IPS-20b (cell line): Measurements from ENCODE around the gene MFAP3L.
"Not testable (repeated sequence)": the region's sequence is repeated elsewhere in the genome, so short reads cannot be mapped to it uniquely, and the experiment has no call there.

Experiments used
- H3K27ac ChIP-seq: one replicate; pipeline ENCODE4 v1.5.1; 2013; ENCODE audit warnings: low read length
- H3K27me3 ChIP-seq: 2 replicates; pipeline ENCODE4 v1.6.1; 2013; ENCODE audit warnings: mild to moderate bottlenecking, low read length, inconsistent platforms; ENCODE audit not compliant: insufficient read depth
- H3K36me3 ChIP-seq: 2 replicates; pipeline ENCODE4 v1.6.1; 2013; ENCODE audit warnings: low read depth, mild to moderate bottlenecking, inconsistent platforms, low read length, moderate library complexity; ENCODE audit not compliant: insufficient read depth
- H3K4me1 ChIP-seq: 2 replicates; pipeline ENCODE4 v1.6.1; 2013; ENCODE audit warnings: mild to moderate bottlenecking, control low read depth, inconsistent platforms, low read length, moderate library complexity; ENCODE audit not compliant: insufficient read depth
- H3K4me3 ChIP-seq: 2 replicates; pipeline ENCODE4 v1.5.1; 2013; ENCODE audit warnings: mild to moderate bottlenecking, low read length, inconsistent platforms
- H3K9ac ChIP-seq: 2 replicates; pipeline ENCODE4 v1.6.1; 2013; ENCODE audit warnings: low read depth, mild to moderate bottlenecking, inconsistent platforms, low read length, moderate library complexity
- H3K9me3 ChIP-seq: 2 replicates; pipeline ENCODE4 v1.6.1; 2013; ENCODE audit warnings: mild to moderate bottlenecking, low read depth, low read length, inconsistent platforms; ENCODE audit not compliant: insufficient read depth

MFAP3L gene

DNA sequence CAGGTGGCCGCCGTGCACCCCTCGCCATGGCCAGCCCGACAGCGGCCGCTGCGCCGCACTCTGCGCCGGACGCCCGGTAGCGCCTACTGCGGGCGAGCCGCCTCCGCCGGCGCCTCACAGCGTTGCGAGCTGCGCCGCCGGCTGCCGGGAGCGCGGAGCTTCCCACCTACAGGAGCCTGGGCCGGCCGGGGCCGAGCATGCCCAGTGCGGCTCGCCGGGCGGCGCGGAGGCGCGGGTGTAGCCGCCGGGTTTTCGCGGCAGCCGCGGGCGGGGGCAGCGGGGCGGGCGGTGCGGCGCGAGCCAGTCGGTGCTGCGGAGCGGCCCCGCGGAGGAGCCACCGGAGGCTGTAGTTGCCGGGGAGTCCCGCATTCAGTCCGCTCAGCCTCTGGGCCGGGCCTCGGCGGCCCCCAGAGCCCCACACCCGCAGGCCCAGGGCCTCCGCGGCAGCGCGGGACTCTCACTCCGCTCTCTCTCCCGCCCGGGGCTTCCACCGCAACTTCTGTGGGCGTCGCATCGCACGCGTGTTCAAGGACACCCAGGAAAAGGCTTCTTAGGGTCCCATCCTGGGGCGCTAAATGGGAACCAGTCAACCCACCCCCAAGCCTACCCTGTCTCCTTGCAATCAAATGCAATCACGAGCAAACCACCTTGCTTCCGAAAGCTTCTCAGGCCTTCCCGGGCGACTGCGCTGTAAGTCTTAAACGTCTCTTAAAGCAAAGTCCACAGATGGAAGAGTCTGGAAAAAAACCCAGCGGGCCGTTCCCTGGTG, at the start of gene MFAP3L:
Gene MFAP3L (minus strand): TSS at position 143 of the 769 bp plus-strand sequence. CDS start 20,518 bp downstream, outside the sequence.
- peaks cover 48% of the 10 kb centered on the region for H3K27me3 ChIP-seq
- H3K9ac ChIP-seq = peak within 1 kb of the TSS; percentile 85

DNA sequence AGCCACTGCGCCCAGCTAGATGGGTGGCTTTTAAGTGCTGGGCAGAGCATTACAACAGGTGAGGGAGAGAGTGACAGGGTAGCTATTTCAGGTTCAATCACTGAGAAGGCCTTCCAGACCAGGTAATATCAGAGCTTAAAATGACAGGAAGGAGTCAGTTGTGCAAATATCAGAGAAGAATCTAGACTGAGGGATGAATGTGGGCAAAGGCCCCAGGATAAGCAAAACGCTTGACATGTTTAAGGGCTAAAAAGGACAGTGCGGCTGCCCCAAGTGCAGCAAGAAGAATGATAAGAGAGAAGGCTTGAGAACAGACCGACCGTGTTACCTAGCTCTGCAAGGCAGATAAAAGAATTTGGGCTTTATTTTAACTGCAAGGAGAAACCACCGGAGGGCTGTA, 45.0 kb upstream of the MFAP3L start:
- no peak overlapping the region for H3K27ac ChIP-seq
- H3K36me3 ChIP-seq = peaks cover 76% of the 10 kb centered on the region
- H3K4me3 ChIP-seq = no peak overlapping the region
- H3K27me3 ChIP-seq = no peaks in the 10 kb centered on the region
- no peaks in the 10 kb centered on the region for H3K9me3 ChIP-seq
- peaks cover 10% of the 10 kb centered on the region for H3K4me1 ChIP-seq
- no peak overlapping the region for H3K9ac ChIP-seq

More for the DNA sequence above, at the start of gene MFAP3L:
- Histone ChIP-seq H3K4me3 (peak within 1 kb of the TSS; percentile 92), H3K36me3 (no peaks in the 10 kb centered on the region), H3K4me1 (0 out of 2 replicates have a peak, but pooled peaks cover 2% of the 10 kb centered on the region), H3K9me3 (no peaks in the 10 kb centered on the region), H3K27ac (peak within 1 kb of the TSS; percentile 12)

DNA sequence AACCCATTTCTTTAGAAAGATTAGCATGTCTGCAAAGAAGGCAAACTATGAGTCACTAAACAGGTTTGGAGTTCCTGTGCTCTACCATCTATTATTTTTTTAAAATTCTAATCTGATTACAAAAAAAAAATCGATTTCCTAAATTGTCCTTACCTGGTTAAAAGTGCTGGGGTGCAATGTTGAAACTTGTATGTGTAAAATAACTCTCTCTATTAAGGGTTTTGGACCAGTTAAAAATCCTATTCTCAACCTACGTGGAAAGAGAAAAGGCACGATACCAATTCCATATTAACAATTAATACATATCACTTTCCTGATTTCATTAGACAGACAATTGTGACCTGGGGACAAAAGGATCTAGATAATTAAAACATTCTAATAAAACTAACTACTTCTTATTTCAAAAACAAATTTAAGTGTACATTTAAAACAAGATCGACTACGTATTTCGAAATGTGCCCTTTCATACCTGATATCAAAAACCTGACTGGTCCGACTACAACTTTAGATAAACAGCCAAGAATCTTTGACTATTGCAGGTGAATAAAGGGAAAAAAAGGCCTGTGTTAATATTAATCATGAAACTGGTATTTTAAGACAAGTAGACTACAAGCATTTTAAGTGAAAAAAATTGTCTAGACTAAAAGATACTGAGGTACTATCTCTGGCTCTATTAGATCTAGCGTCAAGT, 42.4 kb upstream of the MFAP3L start:
- no peaks in the 10 kb centered on the region for H3K27me3 ChIP-seq
- no peak overlapping the region for H3K9ac ChIP-seq
- no peaks in the 10 kb centered on the region for H3K9me3 ChIP-seq
- H3K27ac ChIP-seq = no peak overlapping the region
- no peak overlapping the region for H3K4me3 ChIP-seq
- no peaks in the 10 kb centered on the region for H3K4me1 ChIP-seq
- H3K36me3 ChIP-seq = peaks cover 76% of the 10 kb centered on the region

DNA sequence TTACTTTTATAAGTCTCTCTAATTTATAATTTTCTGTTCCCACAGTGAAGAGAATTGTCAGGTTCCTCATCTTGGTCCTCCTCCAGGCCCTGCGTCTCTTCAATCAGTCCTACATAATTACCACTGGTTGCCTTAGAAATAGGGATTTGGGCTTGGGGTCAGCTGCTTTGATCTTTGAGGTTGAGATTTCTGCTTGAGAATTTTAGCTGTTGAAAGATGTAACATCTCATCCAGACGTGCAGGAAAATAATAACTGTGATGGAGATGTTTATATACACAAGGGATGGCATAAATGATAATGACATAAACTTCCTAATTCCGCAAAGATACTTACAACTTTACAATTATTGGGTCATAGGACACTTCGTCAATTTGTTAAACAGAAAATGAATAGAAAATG, 33.2 kb upstream of the MFAP3L start:
- Histone ChIP-seq H3K9me3 (no peaks in the 10 kb centered on the region), H3K36me3 (peaks cover 53% of the 10 kb centered on the region), H3K27ac (no peak overlapping the region), H3K4me1 (peaks cover 2% of the 10 kb centered on the region; the same call in 1 of the 2 replicates), H3K27me3 (no peaks in the 10 kb centered on the region), H3K4me3 (no peak overlapping the region), H3K9ac (no peak overlapping the region)

DNA sequence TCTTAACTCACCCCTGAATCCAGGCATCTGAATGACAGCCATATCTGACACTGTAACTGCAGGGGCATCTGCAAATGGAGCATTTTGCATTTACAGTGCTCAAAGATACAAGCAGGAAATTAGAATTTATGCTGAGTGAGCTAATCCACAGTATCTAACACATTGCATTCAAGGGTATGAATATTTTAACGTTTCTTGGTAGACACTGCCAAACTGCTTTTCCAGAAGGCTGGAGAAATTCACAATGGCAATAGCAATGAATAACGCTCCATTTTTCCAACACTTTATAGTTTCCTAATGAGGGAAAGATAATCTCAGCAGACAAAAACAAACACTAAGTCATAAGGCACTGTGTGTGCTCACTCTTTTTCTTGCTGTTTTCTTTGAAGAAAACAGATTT, 32.6 kb upstream of the MFAP3L start:
- H3K9ac ChIP-seq = no peak overlapping the region
- H3K27me3 ChIP-seq = no peaks in the 10 kb centered on the region
- H3K4me1 ChIP-seq = peaks cover 2% of the 10 kb centered on the region; the same call in 1 of the 2 replicates
- no peak overlapping the region for H3K4me3 ChIP-seq
- H3K27ac ChIP-seq = no peak overlapping the region
- peaks cover 48% of the 10 kb centered on the region for H3K36me3 ChIP-seq
- no peaks in the 10 kb centered on the region for H3K9me3 ChIP-seq

DNA sequence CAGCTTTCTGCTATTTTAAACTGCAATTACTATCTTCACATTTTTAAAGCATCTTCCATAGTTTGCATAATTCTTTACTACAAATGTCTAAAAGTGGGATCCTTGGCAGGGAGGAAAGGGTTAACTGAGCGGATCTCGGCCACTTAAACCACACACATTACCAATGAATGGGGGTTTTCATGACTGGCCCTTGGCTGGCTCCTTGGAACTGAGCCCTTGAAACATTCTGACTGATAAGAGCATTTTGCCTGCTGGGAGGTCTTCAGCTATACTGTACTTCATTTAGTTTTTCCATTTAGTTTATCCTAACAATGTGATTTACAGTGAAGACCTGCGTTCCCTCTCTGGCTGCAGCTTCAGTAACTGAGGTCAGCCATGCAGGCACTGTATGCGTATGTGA, 31.7 kb upstream of the MFAP3L start:
- no peak overlapping the region for H3K9ac ChIP-seq
- H3K9me3 ChIP-seq = no peaks in the 10 kb centered on the region
- H3K36me3 ChIP-seq = peaks cover 40% of the 10 kb centered on the region
- H3K27ac ChIP-seq = no peak overlapping the region
- H3K4me1 ChIP-seq = peaks cover 2% of the 10 kb centered on the region; the same call in 1 of the 2 replicates
- no peak overlapping the region for H3K4me3 ChIP-seq
- no peaks in the 10 kb centered on the region for H3K27me3 ChIP-seq

DNA sequence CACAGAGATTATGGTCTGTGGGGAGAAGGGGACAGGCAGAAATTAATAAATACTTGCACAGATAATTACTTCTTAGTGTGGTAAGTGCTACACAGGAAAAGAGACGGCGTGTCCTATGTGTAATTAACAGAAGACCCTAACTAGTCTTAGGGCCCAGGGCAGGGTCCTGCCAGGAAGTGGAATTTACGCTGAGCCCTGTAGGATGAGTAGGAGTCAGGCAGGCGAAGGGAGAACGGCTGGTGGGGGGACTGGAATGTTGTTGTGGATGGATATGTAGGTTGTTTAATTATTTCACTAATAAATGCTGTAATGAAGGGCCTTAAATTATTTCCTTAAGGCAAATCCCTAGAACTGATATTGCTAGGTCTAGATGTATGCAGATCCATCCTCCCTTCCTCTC, 26.7 kb upstream of the MFAP3L start:
- H3K36me3 ChIP-seq = no peaks in the 10 kb centered on the region; the same call in 1 of the 2 replicates

DNA sequence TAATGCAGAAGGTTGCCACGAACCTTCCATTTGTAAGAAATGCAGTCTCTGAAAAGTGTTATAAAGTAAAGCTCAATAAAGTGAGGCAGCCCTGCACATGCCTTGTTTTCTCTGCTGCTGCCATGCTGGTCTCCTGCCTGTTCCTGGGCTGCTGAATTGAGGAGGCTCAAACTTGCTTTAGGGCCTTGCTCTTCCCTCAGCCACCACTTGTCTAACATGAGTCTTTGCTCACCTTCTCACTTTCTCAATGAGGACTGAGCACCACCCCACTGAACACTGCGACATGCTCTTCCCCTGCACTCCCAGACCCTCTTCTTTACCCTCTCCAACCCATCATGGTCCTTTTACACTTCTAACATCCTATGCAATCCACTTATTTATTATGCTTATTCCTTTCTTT, 25.2 kb upstream of the MFAP3L start:
- H3K4me1 ChIP-seq = no peaks in the 10 kb centered on the region
- no peaks in the 10 kb centered on the region for H3K27me3 ChIP-seq
- no peak overlapping the region for H3K27ac ChIP-seq
- H3K4me3 ChIP-seq = no peak overlapping the region
- H3K9me3 ChIP-seq = no peaks in the 10 kb centered on the region
- no peak overlapping the region for H3K9ac ChIP-seq
- no peaks in the 10 kb centered on the region for H3K36me3 ChIP-seq

More for the DNA sequence above, 26.7 kb upstream of the MFAP3L start:
- Histone ChIP-seq H3K27me3 (no peaks in the 10 kb centered on the region), H3K4me1 (no peaks in the 10 kb centered on the region), H3K4me3 (no peak overlapping the region), H3K9ac (no peak overlapping the region), H3K27ac (peak overlapping the region; percentile 32), H3K9me3 (no peaks in the 10 kb centered on the region)

DNA sequence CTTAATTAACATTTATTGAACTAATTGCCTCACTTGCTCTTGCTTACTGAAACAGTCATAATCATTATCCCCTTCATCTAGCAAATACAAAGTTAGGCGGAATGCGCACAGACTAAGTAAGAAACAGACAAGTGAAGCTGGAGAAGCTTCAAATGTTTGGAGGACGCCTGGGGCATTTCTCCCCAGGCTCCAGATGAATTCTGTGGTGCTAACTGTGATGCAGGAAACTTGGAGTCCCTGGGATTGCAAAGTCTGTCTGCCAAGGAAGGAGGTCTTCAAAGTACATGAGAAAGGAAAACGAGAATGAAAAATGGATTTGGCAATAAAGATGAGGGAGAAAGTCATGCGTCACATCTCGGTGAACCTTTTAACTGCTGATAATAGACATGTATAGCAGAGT, 23.6 kb upstream of the MFAP3L start:
- no peaks in the 10 kb centered on the region for H3K36me3 ChIP-seq
- H3K4me3 ChIP-seq = no peak overlapping the region
- H3K9me3 ChIP-seq = no peaks in the 10 kb centered on the region
- no peak overlapping the region for H3K27ac ChIP-seq
- H3K9ac ChIP-seq = no peak overlapping the region
- no peaks in the 10 kb centered on the region for H3K4me1 ChIP-seq
- no peaks in the 10 kb centered on the region for H3K27me3 ChIP-seq

DNA sequence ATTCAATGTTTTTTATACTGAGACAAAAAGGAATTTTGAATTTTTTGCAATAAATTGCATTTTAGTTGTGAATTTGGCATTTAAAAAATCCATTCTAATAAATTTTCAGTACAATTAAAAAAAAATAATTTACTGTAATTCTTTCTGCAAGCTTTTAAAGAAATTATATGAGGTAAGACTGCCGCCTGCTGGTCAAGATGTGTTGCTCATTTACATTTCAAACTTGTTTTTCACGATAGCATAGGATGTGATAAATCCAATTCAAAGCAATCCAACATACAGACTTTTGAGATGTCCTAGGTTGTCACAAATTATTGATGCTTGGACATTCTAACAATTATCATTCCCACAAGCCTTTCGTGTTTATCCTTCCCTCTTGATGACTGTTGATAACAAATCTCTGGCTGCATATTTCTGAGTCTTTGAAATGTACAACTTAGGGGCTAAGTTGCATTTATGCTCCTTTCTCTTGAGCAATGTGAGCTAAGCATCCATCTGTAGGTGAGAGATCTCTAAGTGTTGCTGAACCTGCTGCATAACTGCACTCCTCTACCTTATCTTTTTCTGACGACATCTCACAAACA, 21.7 kb upstream of the MFAP3L start:
- Histone ChIP-seq H3K9me3 (no peaks in the 10 kb centered on the region), H3K36me3 (no peaks in the 10 kb centered on the region), H3K9ac (no peak overlapping the region), H3K27ac (no peak overlapping the region), H3K4me3 (no peak overlapping the region), H3K27me3 (no peaks in the 10 kb centered on the region), H3K4me1 (no peaks in the 10 kb centered on the region)

DNA sequence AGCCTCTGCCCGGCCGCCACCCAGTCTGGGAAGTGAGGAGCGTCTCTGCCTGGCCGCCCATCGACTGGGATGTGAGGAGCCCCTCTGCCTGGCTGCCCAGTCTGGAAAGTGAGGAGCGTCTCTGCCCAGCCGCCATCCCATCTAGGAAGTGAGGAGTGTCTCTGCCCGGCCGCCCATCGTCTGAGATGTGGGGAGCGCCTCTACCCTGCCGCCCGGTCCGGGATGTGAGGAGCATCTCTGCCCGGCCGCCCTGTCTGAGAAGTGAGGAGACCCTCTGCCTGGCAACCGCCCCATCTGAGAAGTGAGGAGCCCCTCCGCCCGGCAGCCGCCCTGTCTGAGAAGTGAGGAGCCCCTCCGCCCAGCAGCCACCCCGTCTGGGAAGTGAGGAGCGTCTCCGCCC, 20.0 kb upstream of the MFAP3L start:
- not testable (repeated sequence) for H3K36me3 ChIP-seq, H3K9me3 ChIP-seq, H3K27me3 ChIP-seq, H3K4me1 ChIP-seq, H3K4me3 ChIP-seq, H3K27ac ChIP-seq, H3K9ac ChIP-seq
